WI38 (cell line): Measurements from ENCODE around the gene ZNF705A.
A peak's percentile ranks its signal among the peaks of the same experiment; 100 is the strongest.
"Not testable (repeated sequence)": the region's sequence is repeated elsewhere in the genome, so short reads cannot be mapped to it uniquely, and the experiment has no call there.

Source experiments
- H3K4me3 ChIP-seq: 2 replicates; pipeline ENCODE4 v1.5.1; 2011; ENCODE audit warnings: low read depth, mild to moderate bottlenecking, control low read depth, low read length
- TF ChIP-seq, protein P1 (sequence below): IDR thresholded peaks from 2 replicates; pipeline ENCODE4 v1.5.1; 2012; ENCODE audit warnings: low read depth, mild to moderate bottlenecking, control low read depth, low read length

The ZNF705A gene

DNA sequence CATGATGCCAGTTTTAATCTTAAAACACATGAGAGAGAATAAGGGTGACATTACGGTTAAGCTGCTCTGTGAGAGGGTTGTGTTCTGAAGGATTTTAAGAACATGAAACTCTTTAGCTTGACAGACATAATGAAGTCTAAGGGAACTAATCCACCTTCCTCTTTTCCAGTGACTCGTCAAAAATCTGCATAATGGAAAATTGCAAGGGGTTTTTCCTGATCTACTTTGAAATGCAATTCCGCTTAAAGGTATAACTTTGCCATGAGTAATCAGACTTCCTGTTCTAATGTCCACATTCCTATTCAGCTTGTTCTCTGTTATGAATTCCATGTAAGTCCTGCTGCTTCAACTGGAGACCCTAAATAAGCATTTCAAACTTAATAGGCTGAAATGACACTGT lies at the start of gene ZNF705A:
Gene ZNF705A (plus strand): TSS at position 171 of the 400 bp plus-strand sequence. CDS start 15,611 bp downstream, outside the sequence.
- TF ChIP-seq, protein P1, sequence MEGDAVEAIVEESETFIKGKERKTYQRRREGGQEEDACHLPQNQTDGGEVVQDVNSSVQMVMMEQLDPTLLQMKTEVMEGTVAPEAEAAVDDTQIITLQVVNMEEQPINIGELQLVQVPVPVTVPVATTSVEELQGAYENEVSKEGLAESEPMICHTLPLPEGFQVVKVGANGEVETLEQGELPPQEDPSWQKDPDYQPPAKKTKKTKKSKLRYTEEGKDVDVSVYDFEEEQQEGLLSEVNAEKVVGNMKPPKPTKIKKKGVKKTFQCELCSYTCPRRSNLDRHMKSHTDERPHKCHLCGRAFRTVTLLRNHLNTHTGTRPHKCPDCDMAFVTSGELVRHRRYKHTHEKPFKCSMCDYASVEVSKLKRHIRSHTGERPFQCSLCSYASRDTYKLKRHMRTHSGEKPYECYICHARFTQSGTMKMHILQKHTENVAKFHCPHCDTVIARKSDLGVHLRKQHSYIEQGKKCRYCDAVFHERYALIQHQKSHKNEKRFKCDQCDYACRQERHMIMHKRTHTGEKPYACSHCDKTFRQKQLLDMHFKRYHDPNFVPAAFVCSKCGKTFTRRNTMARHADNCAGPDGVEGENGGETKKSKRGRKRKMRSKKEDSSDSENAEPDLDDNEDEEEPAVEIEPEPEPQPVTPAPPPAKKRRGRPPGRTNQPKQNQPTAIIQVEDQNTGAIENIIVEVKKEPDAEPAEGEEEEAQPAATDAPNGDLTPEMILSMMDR: no peak
- H3K4me3 ChIP-seq: no peak within 1 kb of the TSS

DNA sequence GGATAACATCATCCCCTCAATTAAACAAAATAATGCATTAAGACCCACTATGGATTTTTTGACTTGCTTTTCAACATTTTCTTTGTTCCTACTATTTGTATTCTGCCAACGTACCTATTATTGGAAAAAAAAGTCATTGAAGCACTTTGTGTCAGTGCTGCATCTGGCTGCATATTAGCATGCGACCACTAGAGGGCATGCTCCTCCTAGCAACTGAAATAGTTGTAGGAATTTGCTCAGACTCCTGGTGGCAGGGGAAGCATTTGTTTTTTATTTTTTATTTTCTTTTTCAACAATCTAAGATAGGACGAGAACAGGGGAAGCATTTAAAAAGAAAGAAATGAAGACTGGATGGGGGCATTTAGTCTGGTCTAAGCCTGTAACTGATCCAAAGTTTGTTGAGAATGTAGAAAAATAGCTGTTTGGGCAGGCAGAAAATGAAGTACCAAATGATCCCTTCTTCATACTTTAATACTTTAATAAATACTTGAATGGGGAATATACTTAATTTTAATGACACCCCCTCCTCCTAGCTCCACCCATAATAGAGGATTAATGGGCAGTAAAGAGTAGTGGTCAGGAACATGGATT lies 47.9 kb upstream of the ZNF705A start:
- TF ChIP-seq, protein P1: peak; percentile 88
- 0 out of 2 replicates have a peak overlapping the region, but pooled peaks have one; percentile 9 for H3K4me3 ChIP-seq

DNA sequence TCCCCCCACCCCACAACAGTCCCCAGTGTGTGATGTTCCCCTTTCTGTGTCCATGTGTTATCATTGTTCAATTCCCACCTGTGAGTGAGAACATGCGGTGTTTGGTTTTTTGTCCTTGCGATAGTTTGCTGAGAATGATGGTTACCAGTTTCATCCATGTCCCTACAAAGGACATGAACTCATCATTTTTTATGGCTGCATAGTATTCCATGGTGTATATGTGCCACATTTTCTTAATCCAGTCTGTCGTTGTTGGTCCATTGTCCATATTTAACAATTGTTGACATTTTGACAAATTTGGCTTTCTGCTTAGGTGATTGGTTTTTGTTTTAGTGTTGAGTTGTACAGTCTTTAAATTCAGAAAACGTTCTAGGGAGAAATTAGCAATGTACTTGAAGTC lies 43.7 kb upstream of the ZNF705A start:
- not testable (repeated sequence) for H3K4me3 ChIP-seq

DNA sequence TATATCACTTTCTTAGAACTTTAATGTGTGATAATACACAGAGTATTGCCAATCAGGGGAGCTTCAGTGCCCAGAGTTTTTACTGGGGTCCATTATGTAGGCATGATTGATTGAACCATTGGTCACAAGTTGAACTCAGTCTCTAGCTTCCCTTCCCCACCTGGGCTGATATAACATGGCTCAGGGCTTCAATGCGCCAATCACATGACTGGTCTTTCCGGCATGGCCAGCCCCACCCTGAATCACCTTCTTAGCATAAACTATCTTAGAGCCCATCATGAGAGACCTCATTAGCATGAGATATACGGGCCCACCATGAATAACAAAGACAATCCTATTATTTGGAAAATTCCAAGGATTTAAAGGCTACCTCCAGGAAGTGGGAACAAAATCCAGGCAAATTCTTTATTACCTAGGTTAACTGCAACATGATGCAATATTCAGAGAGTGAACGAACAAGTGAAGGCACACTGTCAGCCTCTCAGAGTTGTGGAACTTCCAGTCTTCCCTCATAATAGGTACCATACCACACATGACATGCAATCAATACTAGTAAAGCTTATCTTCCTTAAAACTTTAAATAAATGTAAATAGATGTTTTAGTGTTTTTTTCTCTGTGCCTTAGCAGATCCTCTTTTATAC lies 36.6 kb upstream of the ZNF705A start:
- H3K4me3 ChIP-seq: no peak overlapping the region
- TF ChIP-seq, protein P1: no peak

DNA sequence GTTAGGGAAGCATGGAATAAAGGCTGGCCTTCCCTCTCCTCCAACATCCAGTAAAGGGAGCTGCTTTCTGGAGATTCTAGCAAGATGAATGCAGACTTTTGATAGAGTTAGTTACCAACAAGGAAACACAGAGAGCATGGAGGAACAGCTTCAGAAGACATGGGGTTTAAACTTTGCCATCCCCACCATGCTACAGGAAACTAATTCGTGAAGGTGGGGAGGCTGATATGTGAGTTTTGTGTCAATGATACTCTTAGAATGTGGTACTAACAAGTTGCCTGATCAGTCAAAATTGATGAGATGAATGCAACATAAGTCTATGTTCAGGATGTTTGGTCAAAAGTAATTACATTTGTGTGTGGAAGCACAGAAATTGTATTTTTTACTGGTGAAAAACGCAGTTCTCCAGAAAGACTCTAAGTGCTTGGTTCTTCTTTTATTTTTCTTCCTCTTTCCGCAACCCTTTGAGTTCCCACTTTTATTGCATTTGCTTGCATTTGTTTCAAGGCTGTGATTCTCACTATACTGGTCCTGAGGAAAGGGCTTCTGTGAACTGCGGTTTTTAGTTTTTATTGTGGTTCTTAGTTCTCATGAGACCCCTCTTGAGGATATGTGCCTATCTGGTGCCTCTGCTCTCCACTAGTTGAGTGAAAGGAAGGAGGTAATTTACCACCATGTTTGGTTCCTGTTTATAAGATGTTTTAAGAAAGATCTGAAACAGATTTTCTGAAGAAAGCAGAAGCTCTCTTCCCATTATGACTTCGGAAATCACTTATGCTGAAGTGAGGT lies 33.5 kb upstream of the ZNF705A start, which contains the start of gene CLEC4A:
Gene CLEC4A (plus strand): TSS at position 494 of the 789 bp plus-strand sequence. CDS start 262 bp downstream, at position 756.
- no peak within 1 kb of the TSS for H3K4me3 ChIP-seq
- TF ChIP-seq, protein P1: no peak

GRCh38 chr12:8127138-8127537 lies 29.7 kb upstream of the ZNF705A start:
- H3K4me3 ChIP-seq: no peak overlapping the region
- TF ChIP-seq, protein P1: no peak

- not testable (repeated sequence) for H3K4me3 ChIP-seq
Measured at GRCh38 chr12:8133636-8134397, 23.0 kb upstream of the ZNF705A start.

- H3K4me3 ChIP-seq: not testable (repeated sequence)
Measured at GRCh38 chr12:8134398-8134930, 22.4 kb upstream of the ZNF705A start.

- H3K4me3 ChIP-seq: not testable (repeated sequence)
Measured at GRCh38 chr12:8141647-8142046, 15.2 kb upstream of the ZNF705A start.
